ENCODE results near the gene RTL5. TPM values are rescaled to one million over a fixed set of nuclear protein-coding genes. Genes with fewer than 3 reads are reported as not detected.

Gene RTL5
- total and polyA plus RNA-seq, 10 of the 15 experiments (the other 5 are each of a cell fraction or from before 2014, with no cell fraction given): under 0.01 to 0.10 (median 0.03) TPM; not detected in 5

- Histone ChIP-seq H3K4me3 (no peak overlapping the region), H3K4me2 (ENCODE audit: control insufficient read depth, insufficient read depth) (no peak overlapping the region), H4K20me1 (ENCODE audit: control insufficient read depth, insufficient read depth) (no peaks in the 10 kb centered on the region), H3K4me1 (ENCODE audit: control insufficient read depth, insufficient read depth, low read length) (0 out of 2 replicates have a peak, but pooled peaks cover 2% of the 10 kb centered on the region), H3K27ac (ENCODE audit: control insufficient read depth, insufficient read depth) (no peak overlapping the region), H3K9me3 (replicated peaks; ENCODE audit: control insufficient read depth, insufficient read depth, low read length) (no peaks in the 10 kb centered on the region; the same call in 2 of the 3 replicates), H3K36me3 (ENCODE audit: control insufficient read depth in 2 of 2, insufficient read depth in 2 of 2, low read length in 1 of 2) (no peaks in the 10 kb centered on the region), H3K79me2 (ENCODE audit: control insufficient read depth, insufficient read depth, low read length) (no peaks in the 10 kb centered on the region), H2AFZ (ENCODE audit: control insufficient read depth, low read depth, low read length) (no peak overlapping the region), H3K27me3 (replicated peaks in 1 of 2; ENCODE audit: control insufficient read depth in 2 of 2, insufficient read depth in 2 of 2, low read length in 1 of 2) (peaks cover 0 to 8% of the 10 kb centered on the region in 2 experiments), H3K9ac (ENCODE audit: control insufficient read depth, insufficient read depth, low read length) (no peak overlapping the region)
- WGBS (ENCODE audit: insufficient coverage, insufficient replicate concordance, low lambda C conversion rate, missing lambda C conversion rate): 89% methylated on average over 12 of the region's 12 CpGs
- POLR2A ChIA-PET: no interaction called here
- in situ Hi-C loops (cut with MboI): no loop called here
- no TSS peak for BruUV-seq (replicated peaks)
- CTCF ChIA-PET: interaction anchor here (1.0 to 9.8 kb wide), 2 partner anchors 110 to 131 kb away, joined by 3 to 81 read pairs; no protein-coding TSS in a partner anchor
- no peak for TF ChIP-seq NBN (IDR thresholded peaks at IDR 0.05)
- TF ChIP-seq KLF5 (IDR thresholded peaks at IDR 0.05; ENCODE audit: partially characterized antibody): no peak
- TF ChIP-seq RAD51 (IDR thresholded peaks at IDR 0.05): no peak
- SMC1A ChIA-PET (ENCODE audit: uncharacterized antibody, unreplicated experiment): no interaction called here
- FAIRE-seq: no peak
- no peak for ATAC-seq
- RAD21 ChIA-PET (ENCODE audit: unreplicated experiment): no interaction called here
- intact Hi-C loops (cut with micrococcal nuclease; ENCODE audit: unreplicated experiment): no loop called here
- no peak for DNase-seq (ENCODE audit: low read depth, low spot score)
These were observed 1.5 kb downstream of the RTL5 start for GRCh38 chrX:72130156-72130761.

DNA sequence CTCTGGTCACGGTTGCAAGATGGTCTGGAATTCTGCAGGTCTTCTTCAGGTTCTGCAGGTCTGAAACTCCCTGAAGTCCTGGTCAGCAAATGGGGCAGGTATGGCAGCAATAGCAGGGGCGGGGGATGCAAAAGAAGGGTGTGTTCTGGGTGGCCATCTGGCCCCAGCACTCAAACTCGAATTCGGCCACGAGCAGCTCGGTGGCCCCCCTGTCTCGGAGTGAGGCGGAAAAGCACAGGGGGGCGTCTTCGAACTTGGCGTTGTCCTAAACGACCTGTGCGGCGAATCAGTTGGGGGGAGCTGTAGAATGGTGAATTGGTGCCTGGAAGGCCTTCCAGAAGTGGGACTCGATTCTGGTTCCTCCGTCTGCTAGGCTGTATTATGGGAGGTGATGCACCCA lies 2.1 kb downstream of the RTL5 start:
- Histone ChIP-seq H3K4me2 (ENCODE audit: control insufficient read depth, insufficient read depth) (no peak overlapping the region), H3K36me3 (ENCODE audit: control insufficient read depth in 2 of 2, insufficient read depth in 2 of 2, low read length in 1 of 2) (no peaks in the 10 kb centered on the region), H4K20me1 (ENCODE audit: control insufficient read depth, insufficient read depth) (no peaks in the 10 kb centered on the region), H3K9me3 (replicated peaks; ENCODE audit: control insufficient read depth, insufficient read depth, low read length) (no peaks in the 10 kb centered on the region; the same call in 2 of the 3 replicates), H3K27ac (ENCODE audit: control insufficient read depth, insufficient read depth) (no peak overlapping the region), H3K27me3 (replicated peaks in 1 of 2; ENCODE audit: control insufficient read depth in 2 of 2, insufficient read depth in 2 of 2, low read length in 1 of 2) (peaks cover 0 to 8% of the 10 kb centered on the region in 2 experiments), H2AFZ (ENCODE audit: control insufficient read depth, low read depth, low read length) (no peak overlapping the region), H3K9ac (ENCODE audit: control insufficient read depth, insufficient read depth, low read length) (no peak overlapping the region), H3K4me1 (ENCODE audit: control insufficient read depth, insufficient read depth, low read length) (0 out of 2 replicates have a peak, but pooled peaks cover 2% of the 10 kb centered on the region), H3K4me3 (no peak overlapping the region), H3K79me2 (ENCODE audit: control insufficient read depth, insufficient read depth, low read length) (no peaks in the 10 kb centered on the region)
- no TSS peak for BruUV-seq (replicated peaks)
- ChIA-PET SMC1A (ENCODE audit: uncharacterized antibody, unreplicated experiment) (no interaction called here), RAD21 (ENCODE audit: unreplicated experiment) (no interaction called here), CTCF (interaction anchor here (1.0 to 9.8 kb wide), 2 partner anchors 109 to 130 kb away, joined by 3 to 81 read pairs; no protein-coding TSS in a partner anchor), POLR2A (no interaction called here)
- in situ Hi-C loops (cut with MboI) (loop anchor here (5.0 kb wide), 2 partner anchors 107 to 132 kb away; no protein-coding TSS in a partner anchor), intact Hi-C loops (cut with micrococcal nuclease; ENCODE audit: unreplicated experiment) (loop anchor here (5.0 kb wide), 1 partner anchor 53 kb away; the partner anchor contains the start of gene PIN4)
- no peak for ATAC-seq
- 79% methylated on average over 15 of the region's 16 CpGs for WGBS (ENCODE audit: insufficient coverage, insufficient replicate concordance, low lambda C conversion rate, missing lambda C conversion rate)
- no peak for FAIRE-seq
- DNase-seq (ENCODE audit: low read depth, low spot score): no peak
- no peak for TF ChIP-seq POLR2AphosphoS2 (IDR thresholded peaks at IDR 0.05; ENCODE audit: low read depth, low read length)
- no peak for TF ChIP-seq ZZZ3 (IDR thresholded peaks at IDR 0.05; ENCODE audit: control insufficient read depth, insufficient read length, low read depth)
- no peak for TF ChIP-seq SPI1 (IDR thresholded peaks at IDR 0.05; ENCODE audit: borderline replicate concordance, insufficient read depth, low read depth, low read length)
- no peak for TF ChIP-seq NBN (IDR thresholded peaks at IDR 0.05)
- TF ChIP-seq MXI1 (IDR thresholded peaks at IDR 0.05; ENCODE audit: low read depth, low read length): no peak
- TF ChIP-seq PAX5 (IDR thresholded peaks at IDR 0.05; ENCODE audit: borderline replicate concordance, low read depth, low read length): no peak
- TF ChIP-seq RFX5 (IDR thresholded peaks at IDR 0.05; ENCODE audit: low read depth, low read length): no peak
- TF ChIP-seq, protein P1, sequence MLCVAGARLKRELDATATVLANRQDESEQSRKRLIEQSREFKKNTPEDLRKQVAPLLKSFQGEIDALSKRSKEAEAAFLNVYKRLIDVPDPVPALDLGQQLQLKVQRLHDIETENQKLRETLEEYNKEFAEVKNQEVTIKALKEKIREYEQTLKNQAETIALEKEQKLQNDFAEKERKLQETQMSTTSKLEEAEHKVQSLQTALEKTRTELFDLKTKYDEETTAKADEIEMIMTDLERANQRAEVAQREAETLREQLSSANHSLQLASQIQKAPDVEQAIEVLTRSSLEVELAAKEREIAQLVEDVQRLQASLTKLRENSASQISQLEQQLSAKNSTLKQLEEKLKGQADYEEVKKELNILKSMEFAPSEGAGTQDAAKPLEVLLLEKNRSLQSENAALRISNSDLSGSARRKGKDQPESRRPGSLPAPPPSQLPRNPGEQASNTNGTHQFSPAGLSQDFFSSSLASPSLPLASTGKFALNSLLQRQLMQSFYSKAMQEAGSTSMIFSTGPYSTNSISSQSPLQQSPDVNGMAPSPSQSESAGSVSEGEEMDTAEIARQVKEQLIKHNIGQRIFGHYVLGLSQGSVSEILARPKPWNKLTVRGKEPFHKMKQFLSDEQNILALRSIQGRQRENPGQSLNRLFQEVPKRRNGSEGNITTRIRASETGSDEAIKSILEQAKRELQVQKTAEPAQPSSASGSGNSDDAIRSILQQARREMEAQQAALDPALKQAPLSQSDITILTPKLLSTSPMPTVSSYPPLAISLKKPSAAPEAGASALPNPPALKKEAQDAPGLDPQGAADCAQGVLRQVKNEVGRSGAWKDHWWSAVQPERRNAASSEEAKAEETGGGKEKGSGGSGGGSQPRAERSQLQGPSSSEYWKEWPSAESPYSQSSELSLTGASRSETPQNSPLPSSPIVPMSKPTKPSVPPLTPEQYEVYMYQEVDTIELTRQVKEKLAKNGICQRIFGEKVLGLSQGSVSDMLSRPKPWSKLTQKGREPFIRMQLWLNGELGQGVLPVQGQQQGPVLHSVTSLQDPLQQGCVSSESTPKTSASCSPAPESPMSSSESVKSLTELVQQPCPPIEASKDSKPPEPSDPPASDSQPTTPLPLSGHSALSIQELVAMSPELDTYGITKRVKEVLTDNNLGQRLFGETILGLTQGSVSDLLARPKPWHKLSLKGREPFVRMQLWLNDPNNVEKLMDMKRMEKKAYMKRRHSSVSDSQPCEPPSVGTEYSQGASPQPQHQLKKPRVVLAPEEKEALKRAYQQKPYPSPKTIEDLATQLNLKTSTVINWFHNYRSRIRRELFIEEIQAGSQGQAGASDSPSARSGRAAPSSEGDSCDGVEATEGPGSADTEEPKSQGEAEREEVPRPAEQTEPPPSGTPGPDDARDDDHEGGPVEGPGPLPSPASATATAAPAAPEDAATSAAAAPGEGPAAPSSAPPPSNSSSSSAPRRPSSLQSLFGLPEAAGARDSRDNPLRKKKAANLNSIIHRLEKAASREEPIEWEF (IDR thresholded peaks at IDR 0.05; ENCODE audit: insufficient replicate concordance, low read depth, low read length): no peak
- no peak for TF ChIP-seq ZNF384 (IDR thresholded peaks at IDR 0.05; ENCODE audit: borderline replicate concordance, low read depth, low read length)

Data from GM12878 (cell line).